Fibroblast of villous mesenchyme (primary cell): Measurements from ENCODE around the gene ZNF597. TPM values are rescaled to one million over a fixed set of nuclear protein-coding genes. Genes with fewer than 3 reads are reported as not detected.

ENCODE experiments used
- DNase-seq: peaks from one replicate; pipeline ENCODE4 v3.0.0-alpha.2; 2010; ENCODE audit warnings: low read depth
- H3K4me3 ChIP-seq: 2 replicates; pipeline ENCODE4 v1.5.1; 2011; ENCODE audit warnings: low read depth, mild to moderate bottlenecking, low read length
- CTCF ChIP-seq: IDR thresholded peaks from 2 replicates; pipeline ENCODE4 v1.5.1; 2012; ENCODE audit warnings: low read depth, mild to moderate bottlenecking, low read length; ENCODE audit not compliant: insufficient read depth
- total RNA-seq: library from RNA; depleted of rRNA; stranded (reverse); fragments of >200 nt; gene quantifications from 2 replicates; pipeline ENCODE4 v1.2.3, GENCODE V29; 2012

ZNF597 gene
- total RNA-seq, 1 donor = 5.2 TPM

DNA sequence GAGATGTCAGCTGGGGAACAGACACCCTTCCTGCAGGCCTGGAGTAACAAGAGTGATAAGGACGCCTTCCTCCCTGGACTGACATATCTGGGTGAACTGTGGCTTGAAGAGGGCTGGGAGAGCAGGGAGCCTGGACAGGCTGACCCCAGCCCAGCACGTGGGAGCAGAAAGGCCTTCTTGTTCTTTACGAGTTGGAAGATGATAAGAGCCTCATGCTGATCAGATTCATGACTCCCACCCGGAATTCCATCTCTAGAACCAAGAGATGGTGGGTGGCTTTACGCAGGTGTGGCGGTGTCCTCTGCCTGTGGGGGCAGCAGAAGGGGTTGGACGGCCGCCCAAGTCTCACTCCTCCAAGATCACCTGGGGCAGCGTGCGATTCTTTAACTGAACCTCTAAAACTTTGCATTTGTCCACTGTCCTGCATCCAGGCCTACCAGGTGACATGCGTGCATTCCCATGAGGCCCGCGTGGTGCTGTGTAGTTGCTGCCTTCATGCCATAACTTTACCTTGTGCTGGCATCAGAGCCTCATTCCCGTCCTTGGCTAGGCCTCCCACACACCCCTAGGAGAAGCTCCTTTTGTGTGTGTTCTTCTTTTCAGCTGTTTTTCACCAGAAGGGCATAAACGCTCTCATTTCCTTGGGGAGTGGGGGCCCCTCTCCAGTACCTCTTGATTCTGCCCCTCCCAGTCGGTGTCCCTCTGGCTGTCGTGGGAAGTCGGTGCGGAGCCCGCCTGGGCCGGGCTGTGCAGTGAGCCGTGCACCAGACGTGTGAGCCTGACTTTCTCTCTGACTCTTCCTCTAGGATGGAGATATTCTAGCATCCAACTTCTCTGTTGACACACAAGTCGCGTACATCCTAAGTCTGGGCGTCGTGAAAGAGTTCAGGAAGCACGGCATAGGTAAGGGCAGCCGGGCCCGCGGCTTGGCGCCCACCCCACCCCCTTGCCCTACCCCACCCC, 38.7 kb upstream of the ZNF597 start:
- no peak overlapping the region for H3K4me3 ChIP-seq
- no peak for DNase-seq
- TF ChIP-seq CTCF = no peak

GRCh38 chr16:3480901-3481695, 37.8 kb upstream of the ZNF597 start:
- DNase-seq = no peak
- H3K4me3 ChIP-seq = no peak overlapping the region
- peak; percentile 9 for TF ChIP-seq CTCF

- H3K4me3 ChIP-seq = no peak overlapping the region
- DNase-seq = no peak
- TF ChIP-seq CTCF = no peak
Observed at GRCh38 chr16:3479654-3480216, 36.4 kb upstream of the ZNF597 start.

GRCh38 chr16:3478242-3478925, 35.1 kb upstream of the ZNF597 start:
- H3K4me3 ChIP-seq = no peak overlapping the region
- no peak for TF ChIP-seq CTCF
- DNase-seq = no peak

DNA sequence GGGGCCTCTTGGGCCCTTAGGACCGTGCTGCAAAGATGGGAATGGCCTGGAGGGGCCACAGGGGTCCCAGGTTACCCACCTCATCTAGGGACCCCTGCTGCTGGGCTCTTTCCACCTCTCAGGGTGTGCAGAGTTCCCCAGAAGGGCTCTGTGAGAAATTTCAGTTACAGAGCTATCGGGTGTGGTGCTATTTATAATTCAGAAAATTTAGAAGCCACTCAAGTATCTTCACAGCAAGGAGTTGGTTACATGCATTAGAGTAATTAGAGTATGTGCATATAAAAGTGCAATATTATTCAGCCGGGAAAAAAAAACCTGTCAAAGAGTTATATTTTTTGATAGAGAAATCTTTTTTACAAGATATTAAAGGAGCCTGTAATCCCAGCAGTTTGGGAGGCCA, 33.1 kb upstream of the ZNF597 start:
- no peak for TF ChIP-seq CTCF
- H3K4me3 ChIP-seq = no peak overlapping the region
- no peak for DNase-seq
